ENCODE measurements around the gene DENND5A.

GRCh38 chr11:9293646-9294045, 28.5 kb upstream of the DENND5A start:
- no peak for TF ChIP-seq EZH2 (IDR thresholded peaks at IDR 0.05; ENCODE audit: low read length, missing control alignments)
- TF ChIP-seq, protein P1, sequence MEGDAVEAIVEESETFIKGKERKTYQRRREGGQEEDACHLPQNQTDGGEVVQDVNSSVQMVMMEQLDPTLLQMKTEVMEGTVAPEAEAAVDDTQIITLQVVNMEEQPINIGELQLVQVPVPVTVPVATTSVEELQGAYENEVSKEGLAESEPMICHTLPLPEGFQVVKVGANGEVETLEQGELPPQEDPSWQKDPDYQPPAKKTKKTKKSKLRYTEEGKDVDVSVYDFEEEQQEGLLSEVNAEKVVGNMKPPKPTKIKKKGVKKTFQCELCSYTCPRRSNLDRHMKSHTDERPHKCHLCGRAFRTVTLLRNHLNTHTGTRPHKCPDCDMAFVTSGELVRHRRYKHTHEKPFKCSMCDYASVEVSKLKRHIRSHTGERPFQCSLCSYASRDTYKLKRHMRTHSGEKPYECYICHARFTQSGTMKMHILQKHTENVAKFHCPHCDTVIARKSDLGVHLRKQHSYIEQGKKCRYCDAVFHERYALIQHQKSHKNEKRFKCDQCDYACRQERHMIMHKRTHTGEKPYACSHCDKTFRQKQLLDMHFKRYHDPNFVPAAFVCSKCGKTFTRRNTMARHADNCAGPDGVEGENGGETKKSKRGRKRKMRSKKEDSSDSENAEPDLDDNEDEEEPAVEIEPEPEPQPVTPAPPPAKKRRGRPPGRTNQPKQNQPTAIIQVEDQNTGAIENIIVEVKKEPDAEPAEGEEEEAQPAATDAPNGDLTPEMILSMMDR (conservative IDR thresholded peaks at IDR 0.05 in 1 of 2, IDR thresholded peaks at IDR 0.05 in 1 of 2; ENCODE audit: low read depth in 1 of 2, low read length in 2 of 2) = no peak
